ENCODE measurements around the gene INKA1.
"Not testable (repeated sequence)": the region's sequence is repeated elsewhere in the genome, so short reads cannot be mapped to it uniquely, and the experiment has no call there.

Gene INKA1

DNA sequence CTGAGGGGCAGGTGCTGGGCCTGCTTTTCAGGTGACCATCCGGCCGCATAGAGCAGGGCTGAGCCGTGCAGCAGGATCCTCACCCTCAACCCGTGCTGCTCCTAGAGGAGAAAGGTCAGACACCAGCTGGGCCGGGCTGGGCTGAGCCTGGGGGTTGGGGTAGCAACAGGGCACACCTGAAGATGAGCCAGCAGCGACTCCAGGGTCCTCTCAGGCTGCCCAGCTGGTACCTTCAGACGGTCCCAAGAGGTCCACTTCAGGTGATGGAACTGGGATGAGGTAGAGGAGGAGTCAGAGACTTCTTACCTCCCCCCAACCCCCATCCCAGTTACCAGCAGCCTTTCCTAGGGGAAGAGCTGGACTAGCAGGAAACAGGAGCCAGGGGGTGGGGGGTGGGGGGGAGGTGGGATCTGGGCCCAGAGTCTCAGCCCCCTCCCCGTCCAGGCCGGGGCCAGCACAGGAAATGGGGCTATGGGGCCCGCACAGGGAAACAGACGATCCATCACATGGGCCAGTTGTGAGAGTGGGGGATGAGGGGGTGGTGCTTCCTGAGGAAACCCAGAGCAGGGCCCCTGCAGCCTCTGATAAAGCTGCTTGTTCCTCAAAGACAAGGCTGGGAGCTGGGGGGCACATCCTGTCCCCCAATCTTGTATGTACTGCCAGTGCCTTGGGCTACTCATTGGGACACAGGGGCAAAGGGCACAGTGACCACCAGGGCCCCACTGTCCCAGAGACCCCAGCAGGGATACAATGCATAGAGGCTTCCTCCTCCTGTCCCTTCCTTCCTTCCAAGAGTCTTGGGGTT is 3.0 kb downstream of the INKA1 start:
- DNase-seq (ENCODE audit: extremely low spot score): peak; percentile 57
- CTCF ChIA-PET: interaction anchor here (1.0 to 25.2 kb wide), 3 partner anchors 7 to 30 kb away, joined by 3 to 558 read pairs (median 6); partner anchors contain the start of gene UBA7

DNA sequence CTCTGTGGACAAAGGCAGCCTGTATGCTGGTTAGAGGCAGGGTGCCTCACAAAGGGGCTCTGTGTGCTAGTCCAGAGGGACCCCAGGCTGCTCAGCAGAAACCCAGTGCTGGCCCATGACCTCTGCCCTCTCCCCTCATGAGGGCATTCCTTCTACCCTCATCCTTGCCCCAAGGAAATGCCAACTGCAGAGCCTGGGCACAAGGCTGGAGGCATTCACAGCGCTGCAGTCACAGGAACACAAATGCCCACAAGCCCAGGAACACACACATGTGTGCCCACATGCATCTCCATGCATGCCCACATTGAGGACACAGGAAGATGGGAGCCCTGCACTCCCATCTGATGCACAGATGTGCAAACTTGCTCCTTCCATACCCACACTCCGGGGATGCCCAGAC is 3.8 kb downstream of the INKA1 start:
- ChIA-PET CTCF (interaction anchor here (25.2 kb wide), 1 partner anchor 30 kb away, joined by 558 read pairs; no protein-coding TSS in a partner anchor), POLR2A (no interaction called here)
- no peak for DNase-seq (ENCODE audit: extremely low spot score)
- TF ChIP-seq, protein P1, sequence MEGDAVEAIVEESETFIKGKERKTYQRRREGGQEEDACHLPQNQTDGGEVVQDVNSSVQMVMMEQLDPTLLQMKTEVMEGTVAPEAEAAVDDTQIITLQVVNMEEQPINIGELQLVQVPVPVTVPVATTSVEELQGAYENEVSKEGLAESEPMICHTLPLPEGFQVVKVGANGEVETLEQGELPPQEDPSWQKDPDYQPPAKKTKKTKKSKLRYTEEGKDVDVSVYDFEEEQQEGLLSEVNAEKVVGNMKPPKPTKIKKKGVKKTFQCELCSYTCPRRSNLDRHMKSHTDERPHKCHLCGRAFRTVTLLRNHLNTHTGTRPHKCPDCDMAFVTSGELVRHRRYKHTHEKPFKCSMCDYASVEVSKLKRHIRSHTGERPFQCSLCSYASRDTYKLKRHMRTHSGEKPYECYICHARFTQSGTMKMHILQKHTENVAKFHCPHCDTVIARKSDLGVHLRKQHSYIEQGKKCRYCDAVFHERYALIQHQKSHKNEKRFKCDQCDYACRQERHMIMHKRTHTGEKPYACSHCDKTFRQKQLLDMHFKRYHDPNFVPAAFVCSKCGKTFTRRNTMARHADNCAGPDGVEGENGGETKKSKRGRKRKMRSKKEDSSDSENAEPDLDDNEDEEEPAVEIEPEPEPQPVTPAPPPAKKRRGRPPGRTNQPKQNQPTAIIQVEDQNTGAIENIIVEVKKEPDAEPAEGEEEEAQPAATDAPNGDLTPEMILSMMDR (IDR thresholded peaks at IDR 0.05; ENCODE audit: control extremely low read depth, extremely low read depth, low read depth, missing control alignments): no peak

More for the DNA sequence above, 3.0 kb downstream of the INKA1 start:
- POLR2A ChIA-PET: interaction anchor here (0.5 to 1.0 kb wide), 3 partner anchors 8 to 290 kb away, joined by 3 to 5 read pairs (median 4); partner anchors contain the start of gene UBA7
- TF ChIP-seq, protein P1 (IDR thresholded peaks at IDR 0.05; ENCODE audit: control extremely low read depth, extremely low read depth, low read depth, missing control alignments): no peak

DNA sequence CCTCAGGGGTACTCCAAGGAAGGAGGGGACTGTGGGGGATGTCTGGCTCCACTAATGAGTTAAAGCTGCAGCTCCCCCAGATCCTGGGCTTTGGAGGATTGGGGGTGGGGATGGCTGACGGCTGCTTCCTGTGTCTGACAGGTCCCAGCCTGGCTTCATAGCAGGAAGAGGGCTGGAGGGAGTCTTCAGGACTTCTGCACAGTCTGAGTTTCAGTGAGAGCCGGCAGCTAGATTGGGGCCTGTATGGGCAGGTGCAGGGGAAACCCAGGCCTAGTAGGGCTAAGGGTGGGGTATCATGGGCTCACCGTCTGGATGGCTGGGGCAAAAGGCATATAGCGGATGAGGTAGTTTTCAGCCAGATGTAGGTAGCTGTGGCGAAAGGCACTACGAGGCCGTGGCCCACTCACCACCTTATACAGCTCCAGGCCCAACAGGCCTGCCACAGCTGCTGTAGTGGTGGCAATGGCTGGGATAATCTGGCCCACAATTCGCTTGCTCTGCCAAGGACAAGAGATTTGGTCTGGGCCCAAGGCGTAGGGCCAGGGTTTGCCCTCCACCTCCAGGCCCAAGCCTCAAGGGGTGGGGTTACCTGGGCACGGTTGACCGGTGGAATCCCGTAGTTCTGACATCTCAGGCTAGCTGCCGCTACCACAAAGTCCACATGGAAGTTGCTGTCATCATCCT is 4.5 kb downstream of the INKA1 start:
- no peak for DNase-seq (ENCODE audit: extremely low spot score)
- ChIA-PET POLR2A (no interaction called here), CTCF (interaction anchor here (0.9 to 25.2 kb wide), 2 partner anchors 13 to 29 kb away, joined by 4 to 558 read pairs; no protein-coding TSS in a partner anchor)
- TF ChIP-seq, protein P1 (IDR thresholded peaks at IDR 0.05; ENCODE audit: control extremely low read depth, extremely low read depth, low read depth, missing control alignments): no peak

DNA sequence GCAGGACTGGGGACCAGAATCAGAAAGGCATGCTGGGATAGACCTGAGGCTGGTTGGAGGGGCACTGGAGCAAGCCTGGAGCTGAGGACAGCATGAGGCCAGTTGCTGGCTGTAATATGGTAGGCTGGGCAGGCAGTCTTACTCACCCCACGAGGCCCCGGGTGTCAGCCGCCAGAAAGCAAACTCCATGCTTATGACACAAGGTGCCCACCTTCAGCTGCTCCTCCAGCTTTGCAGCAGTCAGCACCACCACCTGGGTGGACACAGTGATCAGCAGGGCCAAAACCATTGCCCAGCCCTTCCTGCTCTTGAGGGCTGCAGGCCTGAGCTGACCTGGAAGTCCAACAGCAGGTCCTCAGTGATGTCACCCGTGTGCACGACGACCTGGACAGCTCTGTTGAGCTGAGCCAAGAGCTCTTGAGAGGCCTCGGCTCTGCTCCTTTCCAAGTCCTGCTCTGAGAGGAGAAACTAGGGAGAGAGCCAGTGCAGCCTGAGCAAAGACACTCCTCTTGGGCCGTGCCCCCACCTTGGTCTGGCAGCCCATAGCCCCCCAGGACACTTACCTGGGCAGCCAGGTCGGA is 9.9 kb downstream of the INKA1 start:
- POLR2A ChIA-PET: interaction anchor here (0.6 to 1.7 kb wide), 4 partner anchors 8 to 279 kb away, joined by 3 to 8 read pairs (median 4); partner anchors contain the start of gene INKA1
- TF ChIP-seq, protein P1 (IDR thresholded peaks at IDR 0.05; ENCODE audit: control extremely low read depth, extremely low read depth, low read depth, missing control alignments): no peak
- CTCF ChIA-PET: interaction anchor here (1.5 to 25.2 kb wide), 3 partner anchors 8 to 23 kb away, joined by 6 to 558 read pairs (median 38); partner anchors contain the start of gene INKA1
- DNase-seq (ENCODE audit: extremely low spot score): no peak

DNA sequence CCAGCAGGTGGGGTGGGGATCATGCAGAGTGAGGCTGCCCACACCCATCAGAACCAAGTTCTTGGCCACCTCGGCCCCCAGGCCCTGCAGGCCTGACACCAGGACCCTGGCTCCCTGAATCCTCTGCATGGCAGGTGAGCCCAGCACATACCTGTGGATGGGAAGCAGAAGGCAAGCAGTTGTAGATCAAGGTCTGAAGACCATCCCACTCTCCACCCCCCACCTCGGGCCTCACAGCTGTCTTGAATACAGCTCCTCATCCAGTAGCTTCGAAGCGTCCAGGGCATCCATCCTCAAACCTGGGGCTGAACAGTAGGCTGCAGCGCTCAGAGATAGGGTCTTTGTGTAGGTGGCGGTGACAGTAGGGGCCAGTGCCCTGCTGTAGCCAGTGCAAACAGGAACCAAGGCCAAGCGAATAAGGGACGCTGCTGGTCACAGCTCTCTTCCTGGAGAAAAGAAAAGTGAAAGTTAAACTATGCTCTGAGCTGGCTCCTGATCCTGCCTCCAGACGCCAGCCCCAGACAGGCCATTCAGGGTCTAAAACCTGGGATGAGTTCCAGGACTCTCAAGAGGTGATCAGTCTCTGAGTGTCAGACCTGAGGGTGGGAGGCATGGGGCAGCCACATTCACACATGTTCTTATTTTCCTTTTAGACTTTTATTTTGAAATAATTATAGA is 10.6 kb downstream of the INKA1 start, which contains the start of gene UBA7:
TSS of gene UBA7 (minus strand) at position 457 of the 678 bp plus-strand sequence. CDS start at position 291, 166 bp downstream.
- TF ChIP-seq, protein P1 (IDR thresholded peaks at IDR 0.05; ENCODE audit: control extremely low read depth, extremely low read depth, low read depth, missing control alignments): no peak
- DNase-seq (ENCODE audit: extremely low spot score): peak; percentile 84
- ChIA-PET POLR2A (interaction anchor here (0.6 to 1.7 kb wide), 4 partner anchors 8 to 413 kb away, joined by 3 to 8 read pairs (median 4); partner anchors contain the start of gene INKA1), CTCF (interaction anchor here (1.5 to 25.2 kb wide), 3 partner anchors 8 to 23 kb away, joined by 6 to 558 read pairs (median 38); partner anchors contain the start of gene INKA1)

DNA sequence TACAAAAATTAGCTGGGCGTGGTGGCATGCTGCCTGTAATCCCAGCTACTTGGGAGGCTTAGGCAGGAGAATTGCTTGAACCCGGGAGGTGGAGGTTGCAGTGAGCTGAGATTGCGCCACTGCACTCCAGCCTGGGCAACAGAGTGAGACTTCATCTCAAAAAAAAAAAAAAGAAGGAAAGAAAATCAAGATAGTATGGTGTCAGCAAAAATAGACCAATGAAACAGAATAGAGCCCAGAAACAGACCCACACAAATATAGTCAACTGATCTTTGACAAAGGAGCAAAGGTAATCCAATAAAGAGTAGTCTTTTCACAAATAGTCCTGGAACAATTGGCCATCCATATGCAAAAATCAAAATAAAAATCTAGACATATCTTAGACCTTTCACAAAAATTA is 20.1 kb downstream of the INKA1 start:
- POLR2A ChIA-PET; DNase-seq (ENCODE audit: extremely low spot score): not testable (repeated sequence)
- CTCF ChIA-PET: interaction anchor here (29.3 kb wide), 1 partner anchor 21 kb away, joined by 558 read pairs; the partner anchor contains the start of genes CDHR4, INKA1 and UBA7
